ENCODE results near the gene STARD13.

DNA sequence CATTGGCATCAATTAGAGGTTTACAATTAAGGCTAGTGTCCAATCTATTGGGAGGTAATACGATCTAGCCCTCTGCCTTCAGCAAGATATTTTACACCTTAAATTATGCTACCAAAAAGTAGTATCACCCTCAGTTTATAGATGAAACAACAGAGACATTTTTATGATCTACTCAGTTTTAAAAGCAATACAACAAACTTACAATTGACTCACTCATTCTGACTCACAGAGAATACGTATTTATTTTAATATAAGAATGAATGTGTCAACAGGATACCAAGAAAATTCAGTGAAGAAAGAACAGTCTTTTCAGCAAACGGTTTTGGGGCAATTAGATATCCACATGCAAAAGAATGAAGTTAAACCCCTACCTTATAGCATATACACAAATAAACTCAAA is 32.5 kb upstream of the STARD13 start:
- no peak for TF ChIP-seq EZH2phosphoT487 (IDR thresholded peaks at IDR 0.05)
- TF ChIP-seq, protein P1, sequence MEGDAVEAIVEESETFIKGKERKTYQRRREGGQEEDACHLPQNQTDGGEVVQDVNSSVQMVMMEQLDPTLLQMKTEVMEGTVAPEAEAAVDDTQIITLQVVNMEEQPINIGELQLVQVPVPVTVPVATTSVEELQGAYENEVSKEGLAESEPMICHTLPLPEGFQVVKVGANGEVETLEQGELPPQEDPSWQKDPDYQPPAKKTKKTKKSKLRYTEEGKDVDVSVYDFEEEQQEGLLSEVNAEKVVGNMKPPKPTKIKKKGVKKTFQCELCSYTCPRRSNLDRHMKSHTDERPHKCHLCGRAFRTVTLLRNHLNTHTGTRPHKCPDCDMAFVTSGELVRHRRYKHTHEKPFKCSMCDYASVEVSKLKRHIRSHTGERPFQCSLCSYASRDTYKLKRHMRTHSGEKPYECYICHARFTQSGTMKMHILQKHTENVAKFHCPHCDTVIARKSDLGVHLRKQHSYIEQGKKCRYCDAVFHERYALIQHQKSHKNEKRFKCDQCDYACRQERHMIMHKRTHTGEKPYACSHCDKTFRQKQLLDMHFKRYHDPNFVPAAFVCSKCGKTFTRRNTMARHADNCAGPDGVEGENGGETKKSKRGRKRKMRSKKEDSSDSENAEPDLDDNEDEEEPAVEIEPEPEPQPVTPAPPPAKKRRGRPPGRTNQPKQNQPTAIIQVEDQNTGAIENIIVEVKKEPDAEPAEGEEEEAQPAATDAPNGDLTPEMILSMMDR (IDR thresholded peaks at IDR 0.05), result no peak
- TF ChIP-seq EZH2 (IDR thresholded peaks at IDR 0.05), result no peak
